OCI-LY1 (cell line): ENCODE measurements around the gene CLEC9A.

ENCODE experiments used
- EZH2 ChIP-seq: fragments of 200-600 bp; sonication (generic), shearing (Covaris generic); IDR thresholded peaks from 2 replicates; pipeline ENCODE4 v1.8.0; 2017; ENCODE audit warnings: borderline replicate concordance, mixed run types, mild to moderate bottlenecking, antibody characterized with exemption, low read length, moderate library complexity, mixed read lengths
- TF ChIP-seq, protein P1 (sequence below): fragments of 200-600 bp; sonication (generic), shearing (Covaris generic); IDR thresholded peaks from 2 replicates; pipeline ENCODE4 v1.5.1; 2017; ENCODE audit warnings: mild to moderate bottlenecking, antibody characterized with exemption, low read length, moderate library complexity, mixed read lengths

DNA sequence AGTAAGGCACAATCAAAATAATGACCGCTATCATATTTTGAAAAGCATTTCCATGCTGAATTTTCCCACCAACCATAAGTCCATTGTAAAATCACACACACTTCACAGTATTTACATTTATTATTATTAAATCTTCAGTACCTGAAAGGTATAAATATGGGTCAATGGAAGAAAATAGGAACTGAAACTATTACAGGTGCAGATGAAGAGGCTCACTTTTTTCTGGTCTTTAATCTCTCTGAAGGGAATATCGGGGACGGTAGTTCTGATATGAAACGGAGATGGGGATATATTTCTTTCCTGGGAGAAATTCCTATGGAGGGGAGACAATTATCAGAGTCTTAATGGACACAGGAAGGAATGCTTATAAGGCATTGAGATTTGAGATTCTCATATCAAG lies 39.9 kb downstream of the CLEC9A start:
- TF ChIP-seq, protein P1, sequence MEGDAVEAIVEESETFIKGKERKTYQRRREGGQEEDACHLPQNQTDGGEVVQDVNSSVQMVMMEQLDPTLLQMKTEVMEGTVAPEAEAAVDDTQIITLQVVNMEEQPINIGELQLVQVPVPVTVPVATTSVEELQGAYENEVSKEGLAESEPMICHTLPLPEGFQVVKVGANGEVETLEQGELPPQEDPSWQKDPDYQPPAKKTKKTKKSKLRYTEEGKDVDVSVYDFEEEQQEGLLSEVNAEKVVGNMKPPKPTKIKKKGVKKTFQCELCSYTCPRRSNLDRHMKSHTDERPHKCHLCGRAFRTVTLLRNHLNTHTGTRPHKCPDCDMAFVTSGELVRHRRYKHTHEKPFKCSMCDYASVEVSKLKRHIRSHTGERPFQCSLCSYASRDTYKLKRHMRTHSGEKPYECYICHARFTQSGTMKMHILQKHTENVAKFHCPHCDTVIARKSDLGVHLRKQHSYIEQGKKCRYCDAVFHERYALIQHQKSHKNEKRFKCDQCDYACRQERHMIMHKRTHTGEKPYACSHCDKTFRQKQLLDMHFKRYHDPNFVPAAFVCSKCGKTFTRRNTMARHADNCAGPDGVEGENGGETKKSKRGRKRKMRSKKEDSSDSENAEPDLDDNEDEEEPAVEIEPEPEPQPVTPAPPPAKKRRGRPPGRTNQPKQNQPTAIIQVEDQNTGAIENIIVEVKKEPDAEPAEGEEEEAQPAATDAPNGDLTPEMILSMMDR, result no peak
- no peak for TF ChIP-seq EZH2
